ENCODE results near the gene PI16.

The PI16 gene

DNA sequence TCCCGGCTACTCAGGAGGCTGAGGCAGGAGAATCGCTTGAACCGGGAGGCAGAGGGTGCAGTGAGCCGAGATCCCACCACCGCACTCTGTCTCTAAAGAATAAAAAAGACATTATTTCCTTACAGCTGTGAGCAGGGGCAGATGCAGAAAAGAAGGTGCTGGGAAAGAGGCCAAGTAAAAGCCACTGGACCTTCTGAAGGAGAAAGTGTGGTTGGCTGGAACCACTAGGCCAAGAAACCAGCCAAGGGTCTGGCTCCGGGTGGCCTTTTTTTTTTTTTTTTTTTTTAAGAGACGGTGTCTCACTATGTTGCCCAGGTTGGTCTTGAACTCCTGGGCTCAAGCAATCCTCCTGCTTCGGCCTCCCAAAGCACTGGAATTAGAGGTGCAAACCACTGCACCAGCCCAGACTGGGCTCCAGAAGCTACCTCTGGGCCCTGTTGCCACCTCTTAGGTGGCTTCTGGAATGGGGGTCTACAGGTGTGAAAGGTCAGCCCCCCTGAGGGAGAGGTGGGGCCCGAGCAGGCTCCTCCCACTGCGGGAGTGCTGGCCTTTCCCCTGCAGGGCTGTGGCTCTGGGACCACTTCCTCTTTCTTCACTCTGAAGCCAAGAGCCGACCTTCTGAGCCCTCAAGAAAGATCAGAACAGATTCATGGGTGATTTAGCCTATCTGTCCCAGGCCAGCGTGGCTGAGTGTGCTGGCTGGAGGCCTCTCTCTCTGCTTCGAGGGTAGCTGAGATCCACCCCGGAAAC is 50.7 kb downstream of the PI16 start, which contains the start of gene FGD2:
Gene FGD2 (plus strand): TSS at position 595 of the 750 bp plus-strand sequence. CDS start 163 bp downstream, outside the sequence.
- Histone ChIP-seq H3K27ac (ENCODE audit: insufficient read depth in 1 of 2, low read depth in 1 of 2, low read length in 2 of 2, poor library complexity in 1 of 2, severe bottlenecking in 2 of 2) (peak within 1 kb of the TSS in 1 of 2 experiments; percentile 10), H3K27me3 (replicated peaks in 2 of 5; ENCODE audit: control insufficient read depth in 4 of 5, insufficient read depth in 5 of 5, low read length in 4 of 5) (no peaks in the 10 kb centered on the region), H3K36me3 (ENCODE audit: control insufficient read depth in 4 of 4, insufficient read depth in 4 of 4, low read length in 3 of 4) (no peaks in the 10 kb centered on the region), H3K4me1 (ENCODE audit: control extremely low read depth in 1 of 4, control insufficient read depth in 4 of 4, insufficient read depth in 4 of 4, low read length in 3 of 4) (peaks cover 6 to 53% (median 27%) of the 10 kb centered on the region in 4 experiments), H3K4me3 (ENCODE audit: control insufficient read depth in 1 of 7, extremely low read depth in 1 of 7, insufficient read depth in 4 of 7, low read depth in 2 of 7, low read length in 6 of 7) (peak within 1 kb of the TSS in 4 of 7 experiments; percentile 11 to 65 (median 26)), H3K9me3 (ENCODE audit: control extremely low read depth in 1 of 5, control insufficient read depth in 4 of 5, insufficient read depth in 2 of 5, low read depth in 1 of 5, low read length in 4 of 5) (no peaks in the 10 kb centered on the region)
- ChIA-PET POLR2A (no interaction called here), CTCF (interaction anchor here (0.7 to 5.0 kb wide), 5 partner anchors 13 to 685 kb away, joined by 3 to 57 read pairs (median 5); no protein-coding TSS in a partner anchor)
- peak; percentile 52 to 85 (median 85) for DNase-seq
- WGBS (ENCODE audit: insufficient coverage), result 57% methylated on average over 6 of the region's 14 CpGs

- Histone ChIP-seq H3K4me3 (ENCODE audit: control insufficient read depth in 1 of 7, extremely low read depth in 1 of 7, insufficient read depth in 4 of 7, low read depth in 2 of 7, low read length in 6 of 7) (peak overlapping the region in 4 of 7 experiments; percentile 11 to 65 (median 26)), H3K4me1 (ENCODE audit: control extremely low read depth in 1 of 4, control insufficient read depth in 4 of 4, insufficient read depth in 4 of 4, low read length in 3 of 4) (peaks cover 6 to 53% (median 27%) of the 10 kb centered on the region in 4 experiments), H3K27me3 (replicated peaks in 2 of 5; ENCODE audit: control insufficient read depth in 4 of 5, insufficient read depth in 5 of 5, low read length in 4 of 5) (no peaks in the 10 kb centered on the region), H3K9me3 (ENCODE audit: control extremely low read depth in 1 of 5, control insufficient read depth in 4 of 5, insufficient read depth in 2 of 5, low read depth in 1 of 5, low read length in 4 of 5) (no peaks in the 10 kb centered on the region), H3K36me3 (ENCODE audit: control insufficient read depth in 4 of 4, insufficient read depth in 4 of 4, low read length in 3 of 4) (no peaks in the 10 kb centered on the region), H3K27ac (ENCODE audit: insufficient read depth in 1 of 2, low read depth in 1 of 2, low read length in 2 of 2, poor library complexity in 1 of 2, severe bottlenecking in 2 of 2) (peak overlapping the region in 1 of 2 experiments; percentile 10)
- WGBS (ENCODE audit: insufficient coverage), result 86% methylated on average over 4 of the region's 13 CpGs
- peak in 2 of 3 donors; percentile 40 to 44 for DNase-seq
- ChIA-PET CTCF (interaction anchor here (0.7 to 5.0 kb wide), 8 partner anchors 12 to 684 kb away, joined by 3 to 57 read pairs (median 4); partner anchors contain the start of gene MTCH1), POLR2A (no interaction called here)
Observed at GRCh38 chr6:37005827-37006567, 51.5 kb downstream of the PI16 start.

DNA sequence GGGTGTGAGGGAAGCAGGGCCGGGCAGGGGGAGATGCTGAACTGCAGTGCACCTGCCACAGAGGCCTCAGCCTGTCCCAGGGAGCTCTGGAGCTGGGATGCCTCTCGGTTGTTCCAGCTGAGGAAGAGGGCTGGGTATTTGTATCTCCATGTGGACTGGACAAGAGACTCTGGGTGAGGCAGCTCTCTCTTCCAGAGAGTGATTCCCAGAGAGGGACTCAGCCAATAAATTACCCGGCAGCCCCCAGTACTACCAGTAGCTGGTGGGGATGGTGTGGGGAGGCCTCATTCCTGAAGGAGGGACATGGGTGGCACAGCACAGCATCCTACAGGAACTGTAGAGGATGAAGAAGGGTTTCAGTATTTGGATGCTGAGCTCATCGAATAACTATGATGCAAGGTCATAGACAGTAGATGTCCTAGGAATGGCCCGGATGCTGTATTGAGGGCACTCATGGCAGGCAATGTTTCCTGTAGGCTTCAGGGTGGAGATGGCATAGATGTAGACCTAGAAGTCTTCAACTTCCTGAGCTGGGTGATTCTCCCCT is 52.3 kb downstream of the PI16 start:
- ChIA-PET CTCF (interaction anchor here (0.7 to 5.0 kb wide), 8 partner anchors 11 to 207 kb away, joined by 3 to 57 read pairs (median 4); partner anchors contain the start of gene MTCH1), POLR2A (no interaction called here)
- Histone ChIP-seq H3K9me3 (ENCODE audit: control extremely low read depth in 1 of 5, control insufficient read depth in 4 of 5, insufficient read depth in 2 of 5, low read depth in 1 of 5, low read length in 4 of 5) (no peaks in the 10 kb centered on the region), H3K36me3 (ENCODE audit: control insufficient read depth in 4 of 4, insufficient read depth in 4 of 4, low read length in 3 of 4) (no peaks in the 10 kb centered on the region), H3K27me3 (replicated peaks in 2 of 5; ENCODE audit: control insufficient read depth in 4 of 5, insufficient read depth in 5 of 5, low read length in 4 of 5) (no peaks in the 10 kb centered on the region), H3K4me3 (ENCODE audit: control insufficient read depth in 1 of 7, extremely low read depth in 1 of 7, insufficient read depth in 4 of 7, low read depth in 2 of 7, low read length in 6 of 7) (peak overlapping the region in 1 of 7 experiments; percentile 40), H3K4me1 (ENCODE audit: control extremely low read depth in 1 of 4, control insufficient read depth in 4 of 4, insufficient read depth in 4 of 4, low read length in 3 of 4) (peaks cover 6 to 46% (median 27%) of the 10 kb centered on the region in 4 experiments), H3K27ac (ENCODE audit: insufficient read depth in 1 of 2, low read depth in 1 of 2, low read length in 2 of 2, poor library complexity in 1 of 2, severe bottlenecking in 2 of 2) (no peak overlapping the region)
- 98% methylated on average over 5 of the region's 5 CpGs for WGBS (ENCODE audit: insufficient coverage)
- DNase-seq, result no peak

DNA sequence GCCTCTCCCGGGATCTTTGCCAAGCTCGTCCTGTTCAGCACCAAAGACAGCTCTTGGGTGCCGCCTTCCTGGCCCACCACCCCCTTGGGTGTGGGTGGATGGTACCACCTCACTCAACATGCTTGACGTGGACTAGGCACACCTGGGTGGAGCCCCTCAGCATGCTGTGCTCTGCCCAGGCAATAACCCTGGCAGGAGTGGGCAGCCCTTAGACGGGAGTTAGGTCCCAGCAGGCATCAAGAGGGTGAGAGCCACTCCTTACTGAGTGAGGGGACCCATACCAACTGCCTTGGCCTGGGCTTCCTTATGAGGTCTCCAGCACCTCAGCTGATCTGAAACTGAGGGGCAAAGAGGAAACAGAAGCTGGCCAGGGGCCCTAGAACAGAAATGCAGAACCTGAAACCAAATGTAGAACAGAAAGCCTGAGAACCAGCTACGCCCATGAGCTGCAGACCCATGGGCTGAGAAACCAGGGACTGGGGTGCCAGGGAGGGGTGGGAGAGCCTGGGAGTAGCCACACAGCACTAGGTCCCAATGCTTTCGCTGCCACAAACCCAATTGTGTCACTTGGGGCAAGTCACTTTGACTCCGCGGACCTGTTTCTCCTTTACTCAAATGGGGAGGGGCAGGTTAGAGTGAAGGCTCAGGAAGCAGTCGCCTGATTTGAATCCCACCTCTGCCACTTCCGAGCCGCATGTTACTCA is 53.0 kb downstream of the PI16 start:
- peaks cover 6 to 45% (median 27%) of the 10 kb centered on the region in 4 experiments for H3K4me1 ChIP-seq (ENCODE audit: control extremely low read depth in 1 of 4, control insufficient read depth in 4 of 4, insufficient read depth in 4 of 4, low read length in 3 of 4)
- H3K9me3 ChIP-seq (ENCODE audit: control extremely low read depth in 1 of 5, control insufficient read depth in 4 of 5, insufficient read depth in 2 of 5, low read depth in 1 of 5, low read length in 4 of 5), result no peaks in the 10 kb centered on the region
- peak in 2 of 3 donors; percentile 66 to 67 for DNase-seq
- POLR2A ChIA-PET, result no interaction called here
- peak overlapping the region in 2 of 7 experiments; percentile 9 to 29 for H3K4me3 ChIP-seq (ENCODE audit: control insufficient read depth in 1 of 7, extremely low read depth in 1 of 7, insufficient read depth in 4 of 7, low read depth in 2 of 7, low read length in 6 of 7)
- no peaks in the 10 kb centered on the region for H3K27me3 ChIP-seq (replicated peaks in 2 of 5; ENCODE audit: control insufficient read depth in 4 of 5, insufficient read depth in 5 of 5, low read length in 4 of 5)
- no peaks in the 10 kb centered on the region for H3K36me3 ChIP-seq (ENCODE audit: control insufficient read depth in 4 of 4, insufficient read depth in 4 of 4, low read length in 3 of 4)
- CTCF ChIA-PET, result interaction anchor here (0.7 to 5.0 kb wide), 8 partner anchors 11 to 206 kb away, joined by 3 to 57 read pairs (median 4); partner anchors contain the start of gene MTCH1
- H3K27ac ChIP-seq (ENCODE audit: insufficient read depth in 1 of 2, low read depth in 1 of 2, low read length in 2 of 2, poor library complexity in 1 of 2, severe bottlenecking in 2 of 2), result no peak overlapping the region
- 47% methylated on average over 9 of the region's 12 CpGs for WGBS (ENCODE audit: insufficient coverage)

DNA sequence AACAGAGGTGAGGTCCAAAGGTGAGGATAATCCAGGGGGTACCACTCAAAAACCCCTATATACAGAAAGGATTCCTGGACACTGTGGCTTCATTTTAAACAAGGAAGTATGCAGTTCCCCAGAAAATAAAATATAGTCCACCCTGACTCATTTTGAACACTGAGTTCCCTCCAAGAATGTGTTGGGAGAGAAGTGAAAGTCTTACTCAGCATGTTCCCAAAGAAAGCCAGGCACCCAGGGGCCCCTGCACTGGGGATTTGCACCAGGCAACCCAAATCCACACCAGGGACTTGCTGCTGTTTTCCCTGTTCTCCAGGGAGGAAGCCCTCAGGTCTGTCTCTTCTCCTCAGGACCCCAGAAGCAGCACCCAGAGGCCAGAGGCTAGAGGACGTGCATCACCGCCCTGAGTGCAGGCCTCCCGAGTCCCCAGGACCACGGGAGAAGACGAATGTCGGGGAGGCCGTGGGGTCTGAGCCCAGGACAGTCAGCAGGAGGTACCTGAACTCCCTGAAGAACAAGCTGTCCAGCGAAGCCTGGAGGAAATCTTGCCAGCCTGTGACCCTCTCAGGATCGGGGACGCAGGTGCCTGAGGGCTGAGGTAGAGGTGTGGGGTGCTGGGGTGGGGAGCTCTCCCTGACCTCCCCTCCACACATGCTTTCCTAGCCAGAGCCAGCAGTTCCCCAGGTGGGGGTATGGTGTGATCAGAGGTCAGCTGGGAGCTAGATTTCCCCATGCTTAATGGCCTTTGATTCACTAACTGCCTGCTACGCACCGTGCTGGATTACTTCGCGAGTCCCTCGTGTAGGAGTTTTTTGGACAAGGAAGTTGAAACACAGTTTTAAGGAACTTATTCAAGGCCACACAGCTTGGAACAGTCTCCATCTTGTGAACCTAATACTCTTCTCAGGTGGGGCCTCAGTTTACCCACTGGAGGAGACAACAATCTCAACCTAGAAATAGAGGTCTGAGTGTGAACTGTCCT is 54.2 kb downstream of the PI16 start:
- H3K27ac ChIP-seq (ENCODE audit: insufficient read depth in 1 of 2, low read depth in 1 of 2, low read length in 2 of 2, poor library complexity in 1 of 2, severe bottlenecking in 2 of 2), result no peak overlapping the region
- peaks cover 6 to 45% (median 27%) of the 10 kb centered on the region in 4 experiments for H3K4me1 ChIP-seq (ENCODE audit: control extremely low read depth in 1 of 4, control insufficient read depth in 4 of 4, insufficient read depth in 4 of 4, low read length in 3 of 4)
- 92% methylated on average over 12 of the region's 15 CpGs for WGBS (ENCODE audit: insufficient coverage)
- ChIA-PET POLR2A (no interaction called here), CTCF (interaction anchor here (0.8 to 5.0 kb wide), 3 partner anchors 9 to 202 kb away, joined by 3 to 57 read pairs (median 4); no protein-coding TSS in a partner anchor)
- H3K9me3 ChIP-seq (ENCODE audit: control extremely low read depth in 1 of 5, control insufficient read depth in 4 of 5, insufficient read depth in 2 of 5, low read depth in 1 of 5, low read length in 4 of 5), result no peaks in the 10 kb centered on the region
- DNase-seq, result no peak
- H3K36me3 ChIP-seq (ENCODE audit: control insufficient read depth in 4 of 4, insufficient read depth in 4 of 4, low read length in 3 of 4), result no peaks in the 10 kb centered on the region
- H3K27me3 ChIP-seq (replicated peaks in 2 of 5; ENCODE audit: control insufficient read depth in 4 of 5, insufficient read depth in 5 of 5, low read length in 4 of 5), result no peaks in the 10 kb centered on the region
- no peak overlapping the region for H3K4me3 ChIP-seq (ENCODE audit: control insufficient read depth in 1 of 7, extremely low read depth in 1 of 7, insufficient read depth in 4 of 7, low read depth in 2 of 7, low read length in 6 of 7)
